Measurements from ENCODE around the gene JOSD1. TPM values are rescaled to one million over a fixed set of nuclear protein-coding genes. Genes with fewer than 3 reads are reported as not detected.

JOSD1 gene
- total RNA-seq, 1 donor from 2014 or later: 106 TPM

GRCh38 chr22:38724926-38725571, 24.3 kb upstream of the JOSD1 start:
- Histone ChIP-seq H3K4me3 (no peak overlapping the region), H3K27ac (no peak overlapping the region), H3K9me3 (no peaks in the 10 kb centered on the region), H3K27me3 (no peaks in the 10 kb centered on the region), H3K4me1 (no peaks in the 10 kb centered on the region), H3K36me3 (peaks cover 0 to 91% of the 10 kb centered on the region in 2 donors)
- no peak for TF ChIP-seq POLR2A (IDR thresholded peaks at IDR 0.05)
- TF ChIP-seq, protein P1, sequence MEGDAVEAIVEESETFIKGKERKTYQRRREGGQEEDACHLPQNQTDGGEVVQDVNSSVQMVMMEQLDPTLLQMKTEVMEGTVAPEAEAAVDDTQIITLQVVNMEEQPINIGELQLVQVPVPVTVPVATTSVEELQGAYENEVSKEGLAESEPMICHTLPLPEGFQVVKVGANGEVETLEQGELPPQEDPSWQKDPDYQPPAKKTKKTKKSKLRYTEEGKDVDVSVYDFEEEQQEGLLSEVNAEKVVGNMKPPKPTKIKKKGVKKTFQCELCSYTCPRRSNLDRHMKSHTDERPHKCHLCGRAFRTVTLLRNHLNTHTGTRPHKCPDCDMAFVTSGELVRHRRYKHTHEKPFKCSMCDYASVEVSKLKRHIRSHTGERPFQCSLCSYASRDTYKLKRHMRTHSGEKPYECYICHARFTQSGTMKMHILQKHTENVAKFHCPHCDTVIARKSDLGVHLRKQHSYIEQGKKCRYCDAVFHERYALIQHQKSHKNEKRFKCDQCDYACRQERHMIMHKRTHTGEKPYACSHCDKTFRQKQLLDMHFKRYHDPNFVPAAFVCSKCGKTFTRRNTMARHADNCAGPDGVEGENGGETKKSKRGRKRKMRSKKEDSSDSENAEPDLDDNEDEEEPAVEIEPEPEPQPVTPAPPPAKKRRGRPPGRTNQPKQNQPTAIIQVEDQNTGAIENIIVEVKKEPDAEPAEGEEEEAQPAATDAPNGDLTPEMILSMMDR (IDR thresholded peaks at IDR 0.05): no peak
- TF ChIP-seq POLR2AphosphoS5 (IDR thresholded peaks at IDR 0.05; ENCODE audit: insufficient read depth in 1 of 2, low read depth in 1 of 2): no peak
- intact Hi-C loops (cut with DNase I): no loop called here
- DNase-seq (ENCODE audit: extremely low spot score in 2 of 2): no peak

GRCh38 chr22:38724176-38724575, 23.4 kb upstream of the JOSD1 start:
- intact Hi-C loops (cut with DNase I): no loop called here
- Histone ChIP-seq H3K27me3 (no peaks in the 10 kb centered on the region), H3K27ac (no peak overlapping the region), H3K4me3 (no peak overlapping the region), H3K4me1 (peaks cover under 1% of the 10 kb centered on the region), H3K9me3 (no peaks in the 10 kb centered on the region), H3K36me3 (peaks cover 0 to 83% of the 10 kb centered on the region in 2 donors)
- TF ChIP-seq POLR2AphosphoS5 (IDR thresholded peaks at IDR 0.05; ENCODE audit: insufficient read depth in 1 of 2, low read depth in 1 of 2) (no peak), POLR2A (IDR thresholded peaks at IDR 0.05) (no peak)
- TF ChIP-seq, protein P1 (IDR thresholded peaks at IDR 0.05): no peak
- no peak for DNase-seq (ENCODE audit: extremely low spot score in 2 of 2)

DNA sequence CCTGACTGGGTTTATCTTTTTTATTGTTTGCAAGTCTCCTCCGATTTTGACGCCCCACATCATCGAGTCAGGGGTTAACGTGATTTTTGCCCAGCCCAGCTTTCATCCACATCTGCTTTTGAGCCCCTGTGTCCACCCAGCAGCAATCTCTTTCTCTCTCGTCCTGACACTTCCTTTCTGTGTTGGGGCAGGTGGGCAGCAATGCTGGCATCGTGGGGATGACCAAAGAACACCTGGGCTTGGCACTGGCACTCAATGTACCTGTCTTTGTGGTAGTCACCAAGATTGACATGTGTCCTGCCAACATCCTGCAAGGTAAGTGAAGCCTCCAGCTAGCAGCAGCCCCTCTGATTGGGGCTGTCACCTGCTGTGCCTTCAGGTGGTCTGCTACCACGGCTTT, 20.8 kb upstream of the JOSD1 start:
- peaks cover 0 to 65% of the 10 kb centered on the region in 2 donors for H3K36me3 ChIP-seq
- no peak for DNase-seq (ENCODE audit: extremely low spot score in 2 of 2)
- H3K9me3 ChIP-seq: no peaks in the 10 kb centered on the region
- intact Hi-C loops (cut with DNase I): no loop called here
- peaks cover 8% of the 10 kb centered on the region for H3K4me1 ChIP-seq
- H3K27me3 ChIP-seq: no peaks in the 10 kb centered on the region
- no peak overlapping the region for H3K27ac ChIP-seq
- TF ChIP-seq POLR2A (IDR thresholded peaks at IDR 0.05) (no peak), POLR2AphosphoS5 (IDR thresholded peaks at IDR 0.05; ENCODE audit: insufficient read depth in 1 of 2, low read depth in 1 of 2) (no peak)
- TF ChIP-seq, protein P1 (IDR thresholded peaks at IDR 0.05): no peak
- H3K4me3 ChIP-seq: no peak overlapping the region

DNA sequence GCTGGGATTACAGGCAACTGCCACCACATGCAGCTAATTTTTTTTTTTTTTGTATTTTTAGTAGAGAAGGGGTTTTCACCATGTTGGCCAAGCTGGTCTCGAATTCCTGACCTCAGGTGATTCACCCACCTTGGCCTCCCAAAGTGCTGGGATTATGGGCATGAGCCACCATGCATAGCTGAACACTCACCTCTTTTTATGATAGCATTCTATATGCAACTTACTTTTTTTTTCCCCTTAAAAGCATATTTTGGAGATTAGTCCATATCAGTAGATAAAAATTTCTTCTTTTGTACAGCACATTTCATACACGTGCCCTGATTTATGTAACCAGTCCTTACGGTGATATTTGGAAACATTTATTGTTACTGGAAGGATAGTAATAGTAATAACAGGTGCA, 19.6 kb upstream of the JOSD1 start:
- TF ChIP-seq, protein P1 (IDR thresholded peaks at IDR 0.05): no peak
- TF ChIP-seq POLR2AphosphoS5 (IDR thresholded peaks at IDR 0.05; ENCODE audit: insufficient read depth in 1 of 2, low read depth in 1 of 2) (no peak), POLR2A (IDR thresholded peaks at IDR 0.05) (no peak)
- Histone ChIP-seq H3K27ac (no peak overlapping the region), H3K4me1 (peaks cover 14% of the 10 kb centered on the region), H3K4me3 (no peak overlapping the region), H3K36me3 (peaks cover 0 to 60% of the 10 kb centered on the region in 2 donors), H3K27me3 (no peaks in the 10 kb centered on the region), H3K9me3 (no peaks in the 10 kb centered on the region)
- no peak for DNase-seq (ENCODE audit: extremely low spot score in 2 of 2)
- intact Hi-C loops (cut with DNase I): no loop called here

GRCh38 chr22:38719196-38719595, 18.5 kb upstream of the JOSD1 start:
- no peak for DNase-seq (ENCODE audit: extremely low spot score in 2 of 2)
- Histone ChIP-seq H3K4me1 (peaks cover 24% of the 10 kb centered on the region), H3K9me3 (no peaks in the 10 kb centered on the region), H3K27ac (no peak overlapping the region), H3K4me3 (no peak overlapping the region), H3K27me3 (no peaks in the 10 kb centered on the region), H3K36me3 (peaks cover 0 to 48% of the 10 kb centered on the region in 2 donors)
- intact Hi-C loops (cut with DNase I): no loop called here
- no peak for TF ChIP-seq POLR2A (IDR thresholded peaks at IDR 0.05)
- TF ChIP-seq POLR2AphosphoS5 (IDR thresholded peaks at IDR 0.05; ENCODE audit: insufficient read depth in 1 of 2, low read depth in 1 of 2): no peak
- TF ChIP-seq, protein P1 (IDR thresholded peaks at IDR 0.05): no peak

All from vagina (tissue), 2 donors.